SK-N-SH treated with all-trans-retinoic acid at 6 μM for 48 hours (cell line): ENCODE data around the gene MRPL4.

ENCODE experiments used
- ATAC-seq: fragments of 200-7000 bp; cut with Tn5 transposase; 3 replicates; pipeline ENCODE4 v1.9.1; 2020; ENCODE audit warnings: mild to moderate bottlenecking, moderate library complexity
- BACH2 ChIP-seq: fragments of 250-450 bp; sonication (Bioruptor Pico); IDR thresholded peaks from 2 replicates; pipeline ENCODE4 v1.9.0; 2021; ENCODE audit warnings: mild to moderate bottlenecking, borderline replicate concordance
- CREB5 ChIP-seq: fragments of 250-450 bp; sonication (Bioruptor Pico); IDR thresholded peaks from 2 replicates; pipeline ENCODE4 v1.5.1; 2020; ENCODE audit warnings: low read depth, mild to moderate bottlenecking, moderate library complexity
- CSDC2 ChIP-seq: fragments of 250-450 bp; sonication (Bioruptor Pico); IDR thresholded peaks from 2 replicates; pipeline ENCODE4 v1.5.0; 2020; ENCODE audit warnings: mild to moderate bottlenecking, moderate library complexity
- ESRRG ChIP-seq: fragments of 250-450 bp; sonication (Bioruptor Pico); IDR thresholded peaks from 2 replicates; pipeline ENCODE4 v1.6.1; 2021; ENCODE audit warnings: mild to moderate bottlenecking
- GLIS3 ChIP-seq: fragments of 250-450 bp; sonication (Bioruptor Pico); IDR thresholded peaks from 2 replicates; pipeline ENCODE4 v1.5.0; 2020; ENCODE audit warnings: mild to moderate bottlenecking, moderate library complexity
- ISL1 ChIP-seq: fragments of 250-450 bp; sonication (Bioruptor Pico); IDR thresholded peaks from 2 replicates; pipeline ENCODE4 v2.1.2; 2022; ENCODE audit warnings: mild to moderate bottlenecking, moderate library complexity
- OSR1 ChIP-seq: fragments of 250-450 bp; sonication (Bioruptor Pico); IDR thresholded peaks from 2 replicates; pipeline ENCODE4 v1.8.0; 2022; ENCODE audit warnings: moderate library complexity, mild to moderate bottlenecking, inconsistent platforms
- PATZ1 ChIP-seq: fragments of 250-450 bp; sonication (Bioruptor Pico); IDR thresholded peaks from 2 replicates; pipeline ENCODE4 v1.8.0; 2020; ENCODE audit warnings: mild to moderate bottlenecking, moderate library complexity, borderline replicate concordance
- POU6F1 ChIP-seq: fragments of 250-450 bp; sonication (Bioruptor Pico); IDR thresholded peaks from 2 replicates; pipeline ENCODE4 v1.8.0; 2021; ENCODE audit warnings: low read depth, mild to moderate bottlenecking, moderate library complexity, borderline replicate concordance
- PPARA ChIP-seq: fragments of 250-450 bp; sonication (Bioruptor Pico); IDR thresholded peaks from 2 replicates; pipeline ENCODE4 v1.5.0; 2020; ENCODE audit warnings: mild to moderate bottlenecking, borderline replicate concordance
- RARB ChIP-seq: fragments of 250-450 bp; sonication (Bioruptor Pico); IDR thresholded peaks from 2 replicates; pipeline ENCODE4 v1.8.0; 2021; ENCODE audit warnings: mild to moderate bottlenecking, moderate library complexity
- TOX ChIP-seq: fragments of 250-450 bp; sonication (Bioruptor Pico); IDR thresholded peaks from 2 replicates; pipeline ENCODE4 v1.8.0; 2021; ENCODE audit warnings: mild to moderate bottlenecking, moderate library complexity, borderline replicate concordance
- ZC3H10 ChIP-seq: fragments of 250-450 bp; sonication (Bioruptor Pico); IDR thresholded peaks from 2 replicates; pipeline ENCODE4 v1.5.1; 2021; ENCODE audit warnings: mild to moderate bottlenecking, moderate library complexity
- ZFP3 ChIP-seq: fragments of 250-450 bp; sonication (Bioruptor Pico); IDR thresholded peaks from 2 replicates; pipeline ENCODE4 v1.5.0; 2020; ENCODE audit warnings: mild to moderate bottlenecking, moderate library complexity
- ZNF565 ChIP-seq: fragments of 450-650 bp; formaldehyde crosslinking; conservative IDR thresholded peaks from 2 replicates; pipeline ENCODE4 v1.5.0; 2020; ENCODE audit warnings: low read depth, mild to moderate bottlenecking, moderate library complexity
- ZNF70 ChIP-seq: fragments of 450-650 bp; formaldehyde crosslinking; IDR thresholded peaks from 2 replicates; pipeline ENCODE4 v1.5.0; 2020; ENCODE audit warnings: mild to moderate bottlenecking, moderate library complexity
- ZNF8 ChIP-seq: fragments of 450-650 bp; formaldehyde crosslinking; IDR thresholded peaks from 2 replicates; pipeline ENCODE4 v1.5.0; 2020; ENCODE audit warnings: mild to moderate bottlenecking, moderate library complexity
- TF ChIP-seq, protein P1 (sequence below): fragments of 250-450 bp; sonication (Bioruptor Pico); IDR thresholded peaks from 2 replicates; pipeline ENCODE4 v1.5.1; 2021; ENCODE audit warnings: mild to moderate bottlenecking, moderate library complexity

MRPL4 gene

GRCh38 chr19:10269333-10270179 lies 17.5 kb downstream of the MRPL4 start:
- ATAC-seq, result peak; percentile 84

GRCh38 chr19:10270180-10270615 lies 18.2 kb downstream of the MRPL4 start:
- peak; percentile 6 for ATAC-seq
- no peak for TF ChIP-seq PATZ1 (CRISPR knock-in tag)
- TF ChIP-seq ZNF70 (CRISPR knock-in tag), result no peak
- no peak for TF ChIP-seq TOX (CRISPR knock-in tag)
- no peak for TF ChIP-seq OSR1 (CRISPR knock-in tag)
- no peak for TF ChIP-seq ESRRG
- no peak for TF ChIP-seq ISL1
- no peak for TF ChIP-seq ZC3H10 (CRISPR knock-in tag)
- no peak for TF ChIP-seq ZNF8
- no peak for TF ChIP-seq RARB (CRISPR knock-in tag)
- no peak for TF ChIP-seq ZNF565 (CRISPR knock-in tag)

More at GRCh38 chr19:10269333-10270179, 17.5 kb downstream of the MRPL4 start:
- TF ChIP-seq ZFP3 (CRISPR knock-in tag), result no peak
- TF ChIP-seq, all 23 proteins: peak for 0

GRCh38 chr19:10270616-10271394 lies 18.8 kb downstream of the MRPL4 start, which contains the start of gene ICAM1:
TSS of gene ICAM1 (plus strand) at chr19:10271120. CDS start at chr19:10271160, 40 bp downstream.
- ATAC-seq, result peak; percentile 53
- TF ChIP-seq ISL1 (no peak), CREB5 (CRISPR knock-in tag) (no peak), ZNF565 (CRISPR knock-in tag) (no peak), ZNF70 (CRISPR knock-in tag) (no peak), ZFP3 (CRISPR knock-in tag) (no peak), CSDC2 (CRISPR knock-in tag) (no peak), BACH2 (CRISPR knock-in tag) (no peak), PPARA (no peak), ESRRG (no peak), TOX (CRISPR knock-in tag) (no peak), POU6F1 (CRISPR knock-in tag) (no peak), GLIS3 (CRISPR knock-in tag) (no peak)
- TF ChIP-seq, protein P1, sequence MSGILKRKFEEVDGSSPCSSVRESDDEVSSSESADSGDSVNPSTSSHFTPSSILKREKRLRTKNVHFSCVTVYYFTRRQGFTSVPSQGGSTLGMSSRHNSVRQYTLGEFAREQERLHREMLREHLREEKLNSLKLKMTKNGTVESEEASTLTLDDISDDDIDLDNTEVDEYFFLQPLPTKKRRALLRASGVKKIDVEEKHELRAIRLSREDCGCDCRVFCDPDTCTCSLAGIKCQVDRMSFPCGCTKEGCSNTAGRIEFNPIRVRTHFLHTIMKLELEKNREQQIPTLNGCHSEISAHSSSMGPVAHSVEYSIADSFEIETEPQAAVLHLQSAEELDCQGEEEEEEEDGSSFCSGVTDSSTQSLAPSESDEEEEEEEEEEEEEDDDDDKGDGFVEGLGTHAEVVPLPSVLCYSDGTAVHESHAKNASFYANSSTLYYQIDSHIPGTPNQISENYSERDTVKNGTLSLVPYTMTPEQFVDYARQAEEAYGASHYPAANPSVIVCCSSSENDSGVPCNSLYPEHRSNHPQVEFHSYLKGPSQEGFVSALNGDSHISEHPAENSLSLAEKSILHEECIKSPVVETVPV, result no peak

DNA sequence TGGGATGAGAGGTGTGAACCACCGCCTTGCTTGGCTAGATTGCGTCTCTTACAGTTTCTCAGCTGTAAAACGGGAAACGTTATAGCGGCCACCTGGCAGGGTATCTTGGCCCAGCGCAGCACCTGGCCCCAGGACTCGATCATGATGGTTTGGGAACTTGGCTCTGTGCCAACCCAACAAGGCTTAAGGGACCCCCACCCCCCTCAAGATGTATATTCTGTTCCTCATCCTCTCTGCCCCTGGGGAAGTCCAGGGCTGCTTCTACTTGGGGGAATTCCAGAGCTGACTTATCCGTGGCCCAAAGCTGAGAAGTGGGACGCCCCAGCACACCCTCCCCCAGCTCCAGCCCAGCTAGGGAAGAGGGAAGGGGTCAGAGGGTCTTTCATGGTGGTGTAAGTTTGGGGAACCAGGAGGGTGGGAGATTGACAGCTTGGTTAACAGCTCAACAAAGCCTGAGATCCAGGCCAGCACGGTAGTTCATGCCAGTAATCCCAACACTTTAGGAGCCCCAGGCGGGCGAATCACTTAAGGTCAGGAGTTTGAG lies 19.6 kb downstream of the MRPL4 start:
- ATAC-seq, result no peak
- TF ChIP-seq CSDC2 (CRISPR knock-in tag) (no peak), ZC3H10 (CRISPR knock-in tag) (no peak), BACH2 (CRISPR knock-in tag) (no peak), ISL1 (no peak)
- TF ChIP-seq, all 23 proteins: peak for 0
